HG03060 (cell line): ENCODE measurements around the gene CPSF6.

ENCODE experiments used
- ATAC-seq: cut with Tn5 transposase; IDR thresholded peaks from one replicate; pipeline ENCODE4 v1.9.1; 2021; ENCODE audit warnings: low read depth, moderate number of reproducible peaks; ENCODE audit not compliant: unreplicated experiment

The CPSF6 gene

GRCh38 chr12:69318225-69318624, 78.9 kb downstream of the CPSF6 start:
- no peak for ATAC-seq

GRCh38 chr12:69321351-69321750, 82.0 kb downstream of the CPSF6 start:
- ATAC-seq = no peak
